ENCODE measurements around the gene SVIP. TPM values are rescaled to one million over a fixed set of nuclear protein-coding genes. Genes with fewer than 3 reads are reported as not detected.

SVIP gene
- total RNA-seq, 6 experiments from 2014 or later, result 3.5 to 12.0 (median 5.8) TPM

- H3K9me3 ChIP-seq, result no peaks in the 10 kb centered on the region
- 54% methylated on average over 2 of the region's 3 CpGs for WGBS (ENCODE audit: insufficient coverage, low coverage, low lambda C conversion rate, missing lambda C conversion rate)
- DNase-seq (no peak), ATAC-seq (peak in 1 of 4 donors; percentile 51)
- TF ChIP-seq POLR2A (IDR thresholded peaks at IDR 0.05) (no peak), CTCF (IDR thresholded peaks at IDR 0.05) (no peak)
- intact Hi-C loops (cut with DNase I), result no loop called here
- no peaks in the 10 kb centered on the region for H3K4me1 ChIP-seq
- no peaks in the 10 kb centered on the region for H3K27me3 ChIP-seq
- peaks cover 0 to 2% (median 0%) of the 10 kb centered on the region in 4 donors for H3K36me3 ChIP-seq
- H3K4me3 ChIP-seq, result no peak overlapping the region
- H3K27ac ChIP-seq, result no peak overlapping the region
Observed at GRCh38 chr11:22792497-22792896, 37.1 kb downstream of the SVIP start.

DNA sequence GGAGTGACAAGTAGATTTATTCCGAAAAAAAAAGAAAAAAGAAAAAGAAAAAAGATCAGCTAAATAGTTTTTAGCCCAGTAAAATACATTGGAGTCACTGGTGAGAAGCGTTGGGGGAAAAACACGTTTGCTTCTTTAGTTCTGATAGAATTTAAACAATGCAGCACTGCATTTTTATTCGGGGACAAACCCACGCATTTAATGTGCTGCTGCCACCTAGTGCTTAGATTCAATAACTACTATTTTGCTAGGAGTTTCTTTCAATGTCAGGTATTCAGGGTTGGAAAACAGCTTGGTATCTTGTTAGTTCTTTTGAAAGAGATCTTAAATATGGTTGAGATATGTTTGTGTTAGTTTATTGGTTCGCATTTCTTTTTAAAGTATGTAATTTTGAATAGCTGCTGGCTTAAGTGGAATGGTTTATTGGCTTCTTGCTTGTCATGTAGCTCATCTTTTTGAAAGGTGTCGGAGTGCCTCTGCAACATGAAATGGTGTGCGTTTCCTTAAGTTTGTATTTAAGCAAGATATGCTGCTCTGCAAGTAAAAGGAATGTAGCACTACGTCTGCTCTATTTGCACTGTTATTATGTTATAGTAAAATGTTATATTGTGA, 41.9 kb downstream of the SVIP start:
- 25% methylated on average over 9 of the region's 9 CpGs for WGBS (ENCODE audit: insufficient coverage, low coverage, low lambda C conversion rate, missing lambda C conversion rate)
- intact Hi-C loops (cut with DNase I), result no loop called here
- ATAC-seq (peak; percentile 88 to 92 (median 91)), DNase-seq (no peak)
- no peak overlapping the region for H3K4me3 ChIP-seq
- no peak overlapping the region for H3K27ac ChIP-seq
- H3K36me3 ChIP-seq, result no peaks in the 10 kb centered on the region
- no peak for TF ChIP-seq POLR2A (IDR thresholded peaks at IDR 0.05)
- TF ChIP-seq CTCF (IDR thresholded peaks at IDR 0.05), result peak; percentile 69 to 77 (median 74)
- no peaks in the 10 kb centered on the region for H3K4me1 ChIP-seq
- H3K9me3 ChIP-seq, result no peaks in the 10 kb centered on the region
- no peaks in the 10 kb centered on the region for H3K27me3 ChIP-seq

DNA sequence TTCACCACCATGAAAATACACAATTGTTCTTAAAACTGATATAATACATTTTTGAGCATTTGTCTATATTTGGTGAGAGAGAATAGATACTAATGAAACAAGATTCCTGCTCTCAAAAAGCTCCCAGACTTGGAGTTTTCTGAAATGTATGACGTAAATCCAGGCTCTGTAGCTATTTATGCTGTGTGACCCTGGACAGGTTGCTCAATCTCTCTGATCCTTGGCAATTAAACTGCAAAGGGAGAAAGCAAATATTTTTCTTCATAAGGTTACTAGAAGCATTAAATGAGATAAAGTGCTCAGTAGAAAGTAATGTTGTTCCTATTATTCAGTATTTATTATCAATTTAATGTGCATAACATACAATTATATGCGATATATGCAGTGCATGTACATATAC, 42.5 kb downstream of the SVIP start:
- H3K36me3 ChIP-seq, result no peaks in the 10 kb centered on the region
- intact Hi-C loops (cut with DNase I), result no loop called here
- no peak overlapping the region for H3K4me3 ChIP-seq
- 57% methylated on average over 2 of the region's 2 CpGs for WGBS (ENCODE audit: insufficient coverage, low coverage, low lambda C conversion rate, missing lambda C conversion rate)
- DNase-seq (no peak), ATAC-seq (peak; percentile 32 to 70 (median 59))
- no peak overlapping the region for H3K27ac ChIP-seq
- TF ChIP-seq POLR2A (IDR thresholded peaks at IDR 0.05), result no peak
- no peak for TF ChIP-seq CTCF (IDR thresholded peaks at IDR 0.05)
- H3K27me3 ChIP-seq, result no peaks in the 10 kb centered on the region
- no peaks in the 10 kb centered on the region for H3K4me1 ChIP-seq
- no peaks in the 10 kb centered on the region for H3K9me3 ChIP-seq

GRCh38 chr11:22786475-22786874, 43.1 kb downstream of the SVIP start:
- ATAC-seq, result no peak
- WGBS (ENCODE audit: insufficient coverage, low coverage, low lambda C conversion rate, missing lambda C conversion rate), result 71% methylated on average over 3 of the region's 3 CpGs

More at GRCh38 chr11:22786475-22786874, 43.1 kb downstream of the SVIP start:
- H3K27me3 ChIP-seq, result no peaks in the 10 kb centered on the region
- H3K4me1 ChIP-seq, result no peaks in the 10 kb centered on the region
- DNase-seq, result no peak
- no peak overlapping the region for H3K4me3 ChIP-seq
- H3K27ac ChIP-seq, result no peak overlapping the region
- TF ChIP-seq POLR2A (IDR thresholded peaks at IDR 0.05), result no peak
- TF ChIP-seq CTCF (IDR thresholded peaks at IDR 0.05), result no peak
- H3K9me3 ChIP-seq, result no peaks in the 10 kb centered on the region
- intact Hi-C loops (cut with DNase I), result no loop called here
- H3K36me3 ChIP-seq, result no peaks in the 10 kb centered on the region

Measured in right lobe of liver (tissue), 6 donors.